HepG2 (cell line): ENCODE data around the gene CTIF. TPM values are rescaled to one million over a fixed set of nuclear protein-coding genes. Genes with fewer than 3 reads are reported as not detected.

Experiments used
- DRAP1 ChIP-seq: IDR thresholded peaks from 2 replicates; pipeline ENCODE4 v1.6.1; 2016; ENCODE audit warnings: missing genetic modification reagents, missing compliant biosample characterization
- FOXP1 ChIP-seq, 2 experiments: fragments of 450-650 bp in 1 of 2; IDR thresholded peaks; 2 replicates each; pipeline ENCODE4 v1.6.1; 2017 to 2018; ENCODE audit warnings: antibody characterized with exemption in 1 of 2
- HMG20A ChIP-seq: IDR thresholded peaks from 2 replicates; pipeline ENCODE4 v1.6.1; 2016; ENCODE audit warnings: borderline replicate concordance
- HNF1A ChIP-seq, 2 experiments: sonication (generic) in 1 of 2; formaldehyde crosslinking in 1 of 2; IDR thresholded peaks; 2 replicates each; pipeline versions ENCODE4 v1.4.0 to v1.6.1; 2016 to 2020; ENCODE audit warnings: borderline replicate concordance in 1 of 2, low read depth in 1 of 2, mild to moderate bottlenecking in 1 of 2, missing genetic modification reagents in 1 of 2
- KDM6A ChIP-seq: IDR thresholded peaks from 2 replicates; pipeline ENCODE4 v1.6.1; 2016; ENCODE audit warnings: low read depth
- MAFF ChIP-seq: IDR thresholded peaks from 2 replicates; pipeline ENCODE4 v1.6.1; 2011; ENCODE audit warnings: low read depth, low read length, improper control_type of control experiment
- RXRA ChIP-seq: sonication (generic); formaldehyde crosslinking; IDR thresholded peaks from 2 replicates; pipeline ENCODE4 v1.5.1; 2020; ENCODE audit warnings: missing genetic modification reagents
- TAF1 ChIP-seq: sonication (generic); formaldehyde crosslinking; IDR thresholded peaks from 2 replicates; pipeline ENCODE4 v1.4.0; 2020; ENCODE audit warnings: missing genetic modification reagents
- TBP ChIP-seq: sonication (generic); formaldehyde crosslinking; IDR thresholded peaks from 2 replicates; pipeline ENCODE4 v1.5.0; 2020; ENCODE audit warnings: missing genetic modification reagents
- TCF7L2 ChIP-seq: IDR thresholded peaks from 2 replicates; pipeline ENCODE4 v1.6.1; 2011; ENCODE audit warnings: mild to moderate bottlenecking, low read depth, low read length, moderate library complexity
- ZGPAT ChIP-seq: IDR thresholded peaks from 2 replicates; pipeline ENCODE4 v1.6.1; 2016; ENCODE audit warnings: mild to moderate bottlenecking
- ZMYM4 ChIP-seq: sonication (generic); formaldehyde crosslinking; IDR thresholded peaks from 2 replicates; pipeline ENCODE4 v1.8.1; 2023; ENCODE audit warnings: mild to moderate bottlenecking, missing genetic modification reagents
- ZNF138 ChIP-seq: sonication (generic); formaldehyde crosslinking; IDR thresholded peaks from 2 replicates; pipeline ENCODE4 v1.5.0; 2020; ENCODE audit warnings: mild to moderate bottlenecking, low read depth, missing genetic modification reagents
- ZNF20 ChIP-seq: sonication (generic); formaldehyde crosslinking; IDR thresholded peaks from 2 replicates; pipeline ENCODE4 v1.4.0; 2020; ENCODE audit warnings: mild to moderate bottlenecking, moderate library complexity, missing genetic modification reagents
- ZNF234 ChIP-seq: sonication (generic); formaldehyde crosslinking; conservative IDR thresholded peaks from 2 replicates; pipeline ENCODE4 v1.5.1; 2020; ENCODE audit warnings: mild to moderate bottlenecking, missing genetic modification reagents
- ZNF274 ChIP-seq: sonication (generic); formaldehyde crosslinking; IDR thresholded peaks from 2 replicates; pipeline ENCODE4 v1.5.1; 2020; ENCODE audit warnings: mild to moderate bottlenecking, missing genetic modification reagents
- polyA plus RNA-seq, 8 experiments: library from polyadenylated mRNA; depleted of rRNA in 3 of 8; stranded (reverse) in 7 of 8; unstranded in 1 of 8; fragments of >200 nt; fragmentation: Illumina TruSeq in 4 of 8; extraction: Trizol in 4 of 8; gene quantifications; 2 replicates each; pipeline versions ENCODE4 v1.2.1 to v1.2.3, GENCODE V29; 2011 to 2016; ENCODE audit warnings: low read depth in 4 of 8, missing spikeins in 1 of 8, mixed read lengths in 1 of 8; ENCODE audit not compliant: insufficient read depth in 1 of 8
- total RNA-seq, 5 experiments: library from RNA; depleted of rRNA; stranded (reverse); fragments of >200 nt; fragmentation: Illumina TruSeq; extraction: Trizol; gene quantifications; 2 replicates each; pipeline ENCODE4 v1.2.3, GENCODE V29; 2016; ENCODE audit warnings: low read depth in 1 of 5
- TF ChIP-seq, protein P1 (sequence below): sonication (generic); formaldehyde crosslinking; conservative IDR thresholded peaks from 2 replicates; pipeline ENCODE4 v1.4.0; 2020; ENCODE audit warnings: missing genetic modification reagents
- TF ChIP-seq, protein P2 (sequence below): sonication (generic); formaldehyde crosslinking; IDR thresholded peaks from 2 replicates; pipeline ENCODE4 v1.4.0; 2020; ENCODE audit warnings: missing genetic modification reagents
- TF ChIP-seq, protein P3 (sequence below): sonication (generic); formaldehyde crosslinking; IDR thresholded peaks from 2 replicates; pipeline ENCODE4 v1.5.0; 2020; ENCODE audit warnings: missing genetic modification reagents, mild to moderate bottlenecking, borderline replicate concordance

The CTIF gene
- total and polyA plus RNA-seq, 2 of the 13 experiments (the other 11 are each of a cell fraction or from before 2014, with no cell fraction given) = 18.2 to 28.0 TPM

DNA sequence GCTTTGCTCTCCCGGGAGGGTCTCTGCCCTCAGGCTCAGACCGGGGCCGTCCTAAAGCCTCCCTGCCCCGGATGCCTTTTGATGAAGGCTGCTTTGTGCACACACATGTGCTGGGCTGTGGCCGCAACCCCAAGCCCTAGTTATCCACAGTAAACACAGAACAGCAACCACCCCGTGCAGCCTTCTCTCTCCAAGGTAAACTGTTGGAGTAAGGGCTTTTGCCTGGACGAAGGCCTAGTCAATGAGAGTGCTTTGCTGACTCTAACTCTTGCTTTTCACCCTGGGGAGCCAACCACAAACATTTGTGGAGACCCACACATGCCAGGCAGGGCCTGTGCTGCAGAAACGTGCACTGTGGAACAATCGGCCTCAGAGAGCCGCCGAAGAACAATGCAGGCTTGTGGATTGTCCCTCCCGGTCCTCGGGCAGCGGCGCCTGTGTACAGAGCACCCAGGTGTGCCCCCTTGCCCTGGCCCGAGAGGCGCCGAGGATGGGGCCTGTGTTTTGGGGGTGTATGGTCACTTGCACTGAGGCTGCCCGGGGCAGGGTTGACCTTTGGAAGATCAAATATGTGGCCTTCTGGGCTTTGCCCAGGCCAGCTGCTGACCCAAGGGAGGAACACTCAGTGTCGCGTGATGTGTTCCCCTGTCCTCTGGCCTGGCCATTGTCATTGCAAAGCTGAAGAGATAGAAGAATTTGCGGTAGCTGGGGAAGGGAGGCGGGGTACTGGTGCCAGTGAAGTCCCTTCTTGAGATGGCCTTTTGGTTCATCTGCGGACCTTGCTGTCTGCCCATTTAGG, 37.0 kb downstream of the CTIF start (continued):
- TF ChIP-seq HNF1A (IDR thresholded peaks at IDR 0.05; ENCODE audit: low read depth) = peak; percentile 44; the same call in 1 of the 2 replicates
- peak; percentile 84; the same call in 1 of the 2 replicates for TF ChIP-seq HNF1A (CRISPR knock-in tag; IDR thresholded peaks at IDR 0.05; ENCODE audit: borderline replicate concordance)
- peak; percentile 60; the same call in 1 of the 2 replicates for TF ChIP-seq ZNF138 (CRISPR knock-in tag)
- no peak for TF ChIP-seq TCF7L2
- peak; percentile 90; the same call in 1 of the 2 replicates for TF ChIP-seq RXRA (CRISPR knock-in tag)
- peak; percentile 55 for TF ChIP-seq ZMYM4
- no peak for TF ChIP-seq FOXP1 (IDR thresholded peaks at IDR 0.05)
- TF ChIP-seq FOXP1 (CRISPR knock-in tag; IDR thresholded peaks at IDR 0.05) = peak; percentile 60
- TF ChIP-seq ZNF234 = no peak
- TF ChIP-seq HMG20A (CRISPR knock-in tag) = peak; percentile 41; the same call in 1 of the 2 replicates
- no peak for TF ChIP-seq TBP (CRISPR knock-in tag)
- 0 out of 2 replicates have a peak, but pooled peaks have one; percentile 16 for TF ChIP-seq DRAP1 (CRISPR knock-in tag)
- peak; percentile 82 for TF ChIP-seq KDM6A (CRISPR knock-in tag)
- TF ChIP-seq, protein P1, sequence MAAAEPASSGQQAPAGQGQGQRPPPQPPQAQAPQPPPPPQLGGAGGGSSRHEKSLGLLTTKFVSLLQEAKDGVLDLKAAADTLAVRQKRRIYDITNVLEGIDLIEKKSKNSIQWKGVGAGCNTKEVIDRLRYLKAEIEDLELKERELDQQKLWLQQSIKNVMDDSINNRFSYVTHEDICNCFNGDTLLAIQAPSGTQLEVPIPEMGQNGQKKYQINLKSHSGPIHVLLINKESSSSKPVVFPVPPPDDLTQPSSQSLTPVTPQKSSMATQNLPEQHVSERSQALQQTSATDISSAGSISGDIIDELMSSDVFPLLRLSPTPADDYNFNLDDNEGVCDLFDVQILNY = no peak
- TF ChIP-seq MAFF = no peak
- TF ChIP-seq, protein P2, sequence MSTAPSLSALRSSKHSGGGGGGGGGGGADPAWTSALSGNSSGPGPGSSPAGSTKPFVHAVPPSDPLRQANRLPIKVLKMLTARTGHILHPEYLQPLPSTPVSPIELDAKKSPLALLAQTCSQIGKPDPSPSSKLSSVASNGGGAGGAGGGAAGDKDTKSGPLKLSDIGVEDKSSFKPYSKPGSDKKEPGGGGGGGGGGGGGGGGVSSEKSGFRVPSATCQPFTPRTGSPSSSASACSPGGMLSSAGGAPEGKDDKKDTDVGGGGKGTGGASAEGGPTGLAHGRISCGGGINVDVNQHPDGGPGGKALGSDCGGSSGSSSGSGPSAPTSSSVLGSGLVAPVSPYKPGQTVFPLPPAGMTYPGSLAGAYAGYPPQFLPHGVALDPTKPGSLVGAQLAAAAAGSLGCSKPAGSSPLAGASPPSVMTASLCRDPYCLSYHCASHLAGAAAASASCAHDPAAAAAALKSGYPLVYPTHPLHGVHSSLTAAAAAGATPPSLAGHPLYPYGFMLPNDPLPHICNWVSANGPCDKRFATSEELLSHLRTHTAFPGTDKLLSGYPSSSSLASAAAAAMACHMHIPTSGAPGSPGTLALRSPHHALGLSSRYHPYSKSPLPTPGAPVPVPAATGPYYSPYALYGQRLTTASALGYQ (CRISPR knock-in tag) = peak; percentile 82
- TF ChIP-seq ZGPAT (CRISPR knock-in tag) = peak; percentile 78
- TF ChIP-seq, protein P3, sequence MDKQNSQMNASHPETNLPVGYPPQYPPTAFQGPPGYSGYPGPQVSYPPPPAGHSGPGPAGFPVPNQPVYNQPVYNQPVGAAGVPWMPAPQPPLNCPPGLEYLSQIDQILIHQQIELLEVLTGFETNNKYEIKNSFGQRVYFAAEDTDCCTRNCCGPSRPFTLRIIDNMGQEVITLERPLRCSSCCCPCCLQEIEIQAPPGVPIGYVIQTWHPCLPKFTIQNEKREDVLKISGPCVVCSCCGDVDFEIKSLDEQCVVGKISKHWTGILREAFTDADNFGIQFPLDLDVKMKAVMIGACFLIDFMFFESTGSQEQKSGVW (CRISPR knock-in tag) = no peak
- peak; percentile 54; the same call in 1 of the 2 replicates for TF ChIP-seq TAF1 (CRISPR knock-in tag)
- peak; percentile 42; the same call in 1 of the 2 replicates for TF ChIP-seq ZNF274 (CRISPR knock-in tag)
- TF ChIP-seq ZNF20 (CRISPR knock-in tag) = no peak
